ENCODE results near the gene PIGZ. TPM values are rescaled to one million over a fixed set of nuclear protein-coding genes. Genes with fewer than 3 reads are reported as not detected.

Gene PIGZ
- total and polyA plus RNA-seq, 10 donors: 2.0 to 5.1 (median 2.5) TPM

DNA sequence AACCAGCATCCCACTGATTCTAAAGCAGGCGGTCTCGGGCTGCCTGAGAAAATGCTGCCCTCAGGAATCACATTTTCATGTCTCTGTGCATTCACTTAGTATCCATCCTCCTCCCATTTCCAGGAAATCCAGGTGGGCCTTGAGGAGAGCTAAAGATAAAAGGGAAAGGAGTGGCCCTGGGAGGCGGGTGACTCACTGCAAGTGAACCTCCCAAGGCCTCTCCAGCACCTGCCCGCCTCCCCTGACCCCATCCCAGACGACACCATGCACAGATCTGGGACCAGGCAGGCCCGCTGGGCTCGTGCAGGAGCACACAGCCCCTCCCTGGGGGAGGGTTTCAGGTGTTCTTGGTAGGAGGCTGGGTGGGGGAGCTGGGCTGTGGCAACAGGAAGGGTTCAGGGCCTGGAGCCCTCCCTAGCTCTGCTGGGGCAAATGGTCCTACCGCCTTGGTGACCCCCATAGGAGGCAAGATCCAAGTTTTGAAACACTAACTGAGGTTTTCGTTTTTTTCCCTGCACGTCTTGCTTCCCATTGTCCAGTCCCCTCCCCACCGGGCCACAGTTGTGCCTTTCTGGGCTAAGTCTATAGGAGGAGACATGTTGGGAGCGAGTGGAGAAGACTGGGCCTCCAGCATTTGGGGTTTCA lies 38.8 kb upstream of the PIGZ start:
- intact Hi-C loops (cut with DNase I; ENCODE audit: low total_unique reads): no loop called here
- WGBS, 5 donors: 75 to 86% (median 84%) methylated on average over 12 of the region's 12 CpGs
- no peak overlapping the region for H3K4me3 ChIP-seq
- no peak overlapping the region for H3K27ac ChIP-seq
- H3K9me3 ChIP-seq: no peaks in the 10 kb centered on the region
- no peaks in the 10 kb centered on the region for H3K36me3 ChIP-seq
- no peak for TF ChIP-seq POLR2A (IDR thresholded peaks at IDR 0.05)
- TF ChIP-seq, protein P1, sequence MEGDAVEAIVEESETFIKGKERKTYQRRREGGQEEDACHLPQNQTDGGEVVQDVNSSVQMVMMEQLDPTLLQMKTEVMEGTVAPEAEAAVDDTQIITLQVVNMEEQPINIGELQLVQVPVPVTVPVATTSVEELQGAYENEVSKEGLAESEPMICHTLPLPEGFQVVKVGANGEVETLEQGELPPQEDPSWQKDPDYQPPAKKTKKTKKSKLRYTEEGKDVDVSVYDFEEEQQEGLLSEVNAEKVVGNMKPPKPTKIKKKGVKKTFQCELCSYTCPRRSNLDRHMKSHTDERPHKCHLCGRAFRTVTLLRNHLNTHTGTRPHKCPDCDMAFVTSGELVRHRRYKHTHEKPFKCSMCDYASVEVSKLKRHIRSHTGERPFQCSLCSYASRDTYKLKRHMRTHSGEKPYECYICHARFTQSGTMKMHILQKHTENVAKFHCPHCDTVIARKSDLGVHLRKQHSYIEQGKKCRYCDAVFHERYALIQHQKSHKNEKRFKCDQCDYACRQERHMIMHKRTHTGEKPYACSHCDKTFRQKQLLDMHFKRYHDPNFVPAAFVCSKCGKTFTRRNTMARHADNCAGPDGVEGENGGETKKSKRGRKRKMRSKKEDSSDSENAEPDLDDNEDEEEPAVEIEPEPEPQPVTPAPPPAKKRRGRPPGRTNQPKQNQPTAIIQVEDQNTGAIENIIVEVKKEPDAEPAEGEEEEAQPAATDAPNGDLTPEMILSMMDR (IDR thresholded peaks at IDR 0.05 in 8 of 11, conservative IDR thresholded peaks at IDR 0.05 in 3 of 11): no peak
- no peak for TF ChIP-seq POLR2AphosphoS5 (IDR thresholded peaks at IDR 0.05)
- peaks cover 0 to 14% (median 11%) of the 10 kb centered on the region in 6 donors for H3K4me1 ChIP-seq
- H3K27me3 ChIP-seq (replicated peaks in 1 of 7): peaks cover 0 to 34% (median 0%) of the 10 kb centered on the region in 7 donors
- peak; percentile 41 for DNase-seq

DNA sequence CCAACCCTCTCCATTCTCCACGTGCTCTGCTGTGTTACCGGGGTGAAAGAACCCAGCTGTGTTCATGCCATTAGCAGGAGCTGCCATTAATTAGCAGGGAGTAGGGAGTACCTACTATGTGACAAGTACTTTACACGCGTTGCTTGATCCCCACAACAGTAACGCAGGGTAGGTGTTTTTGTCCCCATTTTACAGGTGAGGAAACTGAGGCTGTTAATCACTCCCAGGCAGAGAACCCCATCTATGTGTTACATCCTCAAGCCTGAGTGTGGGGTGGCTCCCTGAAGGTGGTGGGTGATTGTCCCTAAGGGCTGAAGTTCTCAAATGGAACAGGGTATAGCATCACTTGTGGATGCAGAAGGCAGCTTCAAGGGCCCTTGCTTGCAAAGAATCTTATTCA lies 38.2 kb upstream of the PIGZ start:
- no peak for TF ChIP-seq POLR2AphosphoS5 (IDR thresholded peaks at IDR 0.05)
- TF ChIP-seq POLR2A (IDR thresholded peaks at IDR 0.05): no peak
- TF ChIP-seq, protein P1 (IDR thresholded peaks at IDR 0.05 in 8 of 11, conservative IDR thresholded peaks at IDR 0.05 in 3 of 11): no peak
- intact Hi-C loops (cut with DNase I; ENCODE audit: low total_unique reads): no loop called here
- DNase-seq: no peak
- no peaks in the 10 kb centered on the region for H3K9me3 ChIP-seq
- no peak overlapping the region for H3K27ac ChIP-seq
- peaks cover 0 to 34% (median 0%) of the 10 kb centered on the region in 7 donors for H3K27me3 ChIP-seq (replicated peaks in 1 of 7)
- H3K4me1 ChIP-seq: peaks cover 0 to 19% (median 15%) of the 10 kb centered on the region in 6 donors
- 94 to 98% (median 97%) methylated on average over 5 of the region's 5 CpGs for WGBS, 5 donors
- H3K4me3 ChIP-seq: no peak overlapping the region
- H3K36me3 ChIP-seq: no peaks in the 10 kb centered on the region

DNA sequence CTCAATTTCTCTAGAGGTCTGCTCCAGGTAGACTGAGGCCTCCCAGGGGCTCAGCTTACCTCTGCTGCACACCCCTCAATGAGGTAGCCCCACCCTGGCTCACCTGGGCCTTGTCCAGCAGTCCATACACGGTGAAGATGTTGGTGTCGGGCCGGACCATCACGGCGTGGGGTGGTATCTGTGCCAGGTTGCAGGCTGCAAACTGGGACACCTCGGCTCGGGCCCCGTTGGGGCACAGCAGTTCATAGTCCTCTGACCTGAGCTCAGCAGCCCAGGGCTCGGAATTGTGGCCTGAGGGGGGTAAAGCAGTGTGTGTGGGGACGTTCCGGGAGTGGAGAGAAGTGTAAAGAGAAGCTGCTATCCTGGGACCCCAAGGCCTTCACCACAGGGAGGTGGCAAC lies 37.8 kb upstream of the PIGZ start:
- 93 to 97% (median 94%) methylated on average over 11 of the region's 11 CpGs for WGBS, 5 donors
- DNase-seq: peak; percentile 51
- Histone ChIP-seq H3K27me3 (replicated peaks in 1 of 7) (peaks cover 0 to 31% (median 0%) of the 10 kb centered on the region in 7 donors), H3K4me1 (peaks cover 0 to 21% (median 17%) of the 10 kb centered on the region in 6 donors), H3K4me3 (no peak overlapping the region), H3K27ac (no peak overlapping the region), H3K36me3 (no peaks in the 10 kb centered on the region), H3K9me3 (no peaks in the 10 kb centered on the region)
- intact Hi-C loops (cut with DNase I; ENCODE audit: low total_unique reads): no loop called here
- TF ChIP-seq POLR2AphosphoS5 (IDR thresholded peaks at IDR 0.05): no peak
- no peak for TF ChIP-seq POLR2A (IDR thresholded peaks at IDR 0.05)
- TF ChIP-seq, protein P1 (IDR thresholded peaks at IDR 0.05 in 8 of 11, conservative IDR thresholded peaks at IDR 0.05 in 3 of 11): no peak

DNA sequence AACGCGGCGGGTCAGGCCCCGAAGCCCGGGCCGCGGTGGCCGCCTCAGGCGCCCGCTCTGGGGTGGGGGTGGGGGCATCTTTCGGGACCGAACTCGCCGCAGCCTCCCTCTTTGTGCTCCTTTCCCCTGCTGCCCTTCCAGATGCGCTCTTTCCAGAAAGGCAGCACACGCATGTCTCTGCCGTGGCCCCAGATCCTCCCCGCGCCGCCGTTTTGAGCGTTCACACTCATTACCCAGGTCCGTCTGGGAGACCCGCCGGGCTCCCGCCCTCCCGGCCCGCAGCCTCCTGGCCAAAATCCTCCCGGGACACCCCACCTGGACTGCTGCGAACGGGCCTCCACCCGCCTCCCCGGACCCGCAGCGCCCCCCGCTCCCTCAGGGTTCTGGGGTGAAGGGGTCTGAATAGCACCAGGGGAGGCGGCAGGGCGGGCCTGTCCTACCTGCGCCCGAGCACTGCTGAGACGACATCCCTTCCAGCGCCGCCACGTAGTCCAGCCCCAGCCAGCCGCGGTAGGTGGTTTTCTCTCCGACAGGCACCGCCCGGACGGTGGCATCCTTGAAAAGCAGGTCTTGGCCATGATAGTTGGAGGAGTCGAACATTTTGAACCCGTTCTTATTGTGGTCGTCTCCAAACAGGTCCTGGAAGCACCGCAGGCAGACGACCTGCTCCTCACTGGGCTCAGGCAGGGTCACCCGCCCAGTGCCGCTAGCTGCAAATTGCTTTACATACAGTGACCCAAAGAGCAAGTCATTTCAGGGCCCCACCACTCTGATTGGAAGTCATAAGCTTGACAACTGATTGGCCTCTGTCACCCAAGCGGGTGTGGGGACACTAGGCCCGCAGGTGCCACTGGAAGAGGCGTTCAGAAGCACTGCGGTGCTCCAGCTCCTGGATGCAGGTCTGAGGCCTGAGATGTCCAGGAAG lies 35.1 kb upstream of the PIGZ start:
- Histone ChIP-seq H3K27me3 (replicated peaks in 1 of 7) (peaks cover 0 to 16% (median 0%) of the 10 kb centered on the region in 7 donors), H3K27ac (peak overlapping the region in 7 of 8 donors; percentile 26 to 84 (median 73)), H3K36me3 (no peaks in the 10 kb centered on the region), H3K9me3 (no peaks in the 10 kb centered on the region), H3K4me3 (peak overlapping the region; percentile 30 to 75 (median 42)), H3K4me1 (peaks cover 0 to 21% (median 17%) of the 10 kb centered on the region in 6 donors)
- peak; percentile 79 for DNase-seq
- TF ChIP-seq POLR2AphosphoS5 (IDR thresholded peaks at IDR 0.05): no peak
- TF ChIP-seq POLR2A (IDR thresholded peaks at IDR 0.05): no peak
- TF ChIP-seq, protein P1 (IDR thresholded peaks at IDR 0.05 in 8 of 11, conservative IDR thresholded peaks at IDR 0.05 in 3 of 11): no peak
- intact Hi-C loops (cut with DNase I; ENCODE audit: low total_unique reads): no loop called here
- 23 to 38% (median 31%) methylated on average over 23 to 61 of the region's 61 CpGs for WGBS, 5 donors
